Activated T-cell treated with anti-CD3 and anti-CD28 coated beads, Interleukin-2, amount 50 U/mL, for 1 hour (primary cell): Measurements from ENCODE around the gene MS4A15.

Experiments
- DNase-seq: peaks from one replicate; pipeline ENCODE4 v3.0.0-alpha.2; 2020

MS4A15 gene

DNA sequence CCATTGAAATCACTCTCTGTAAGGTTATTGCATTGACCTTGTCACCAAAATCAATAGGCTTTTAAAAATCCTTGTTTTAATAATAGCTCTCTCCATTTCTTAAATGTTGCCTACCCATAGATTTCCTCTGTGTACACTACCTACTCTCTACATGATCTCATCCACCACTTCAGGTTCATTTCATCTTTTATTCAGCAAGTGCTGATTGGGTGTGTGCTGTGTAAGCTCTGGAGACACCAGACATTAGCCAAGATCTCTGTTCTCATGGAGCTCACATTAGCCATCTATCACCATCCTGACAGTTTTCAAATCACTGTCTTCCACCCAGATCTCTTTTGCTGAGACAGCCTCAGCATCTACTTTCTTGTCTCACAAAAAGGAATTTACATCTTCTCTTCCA lies 24.1 kb downstream of the MS4A15 start:
- no peak for DNase-seq

DNA sequence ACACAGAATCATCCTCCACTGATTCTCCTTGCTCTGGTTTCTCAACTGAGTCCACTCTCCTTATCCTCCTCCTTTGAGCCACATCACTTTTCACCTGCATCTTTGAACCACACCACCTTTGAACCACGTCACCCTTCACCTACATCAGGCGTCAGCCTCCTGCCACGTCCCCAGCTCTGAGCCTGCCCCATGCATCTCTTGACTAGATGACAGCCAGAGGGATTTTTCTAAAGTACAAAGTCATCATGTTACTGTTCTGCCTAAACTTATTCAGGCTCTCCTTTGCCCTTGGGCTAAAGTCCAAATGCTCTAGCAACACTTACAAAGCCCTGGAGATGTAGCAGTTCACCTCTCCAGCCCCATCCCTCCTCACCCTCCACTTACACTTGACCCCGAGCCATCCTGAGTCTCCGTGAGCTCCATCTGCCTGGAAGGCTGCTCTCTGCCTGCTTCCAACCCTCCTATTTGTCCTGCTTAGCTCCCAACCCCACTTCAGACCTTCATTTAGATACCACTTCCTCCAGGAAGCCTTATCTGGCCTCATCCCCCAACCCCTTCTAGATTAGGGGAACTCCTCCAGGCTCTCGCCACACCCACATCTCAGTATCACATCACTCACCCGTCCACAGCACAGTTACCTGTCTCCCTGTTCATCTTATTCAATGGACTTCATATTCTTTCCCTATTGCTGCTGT lies 24.8 kb downstream of the MS4A15 start:
- no peak for DNase-seq

DNA sequence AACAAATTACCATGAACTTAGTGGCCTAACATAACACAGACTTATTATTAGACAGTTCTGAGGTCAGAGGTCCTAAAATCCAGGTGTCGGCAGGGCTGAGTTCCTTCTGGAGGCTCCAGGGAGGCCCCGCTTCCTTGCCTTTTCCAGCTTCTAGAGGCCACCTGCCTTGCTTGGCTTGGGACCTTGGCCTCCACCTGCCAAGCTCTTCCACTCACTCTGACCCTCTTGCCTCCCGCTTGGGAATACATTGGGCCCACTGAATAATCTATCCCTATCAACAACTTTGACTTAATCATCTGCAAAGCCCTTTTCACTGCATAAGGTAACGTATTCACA lies 25.3 kb downstream of the MS4A15 start:
- no peak for DNase-seq

DNA sequence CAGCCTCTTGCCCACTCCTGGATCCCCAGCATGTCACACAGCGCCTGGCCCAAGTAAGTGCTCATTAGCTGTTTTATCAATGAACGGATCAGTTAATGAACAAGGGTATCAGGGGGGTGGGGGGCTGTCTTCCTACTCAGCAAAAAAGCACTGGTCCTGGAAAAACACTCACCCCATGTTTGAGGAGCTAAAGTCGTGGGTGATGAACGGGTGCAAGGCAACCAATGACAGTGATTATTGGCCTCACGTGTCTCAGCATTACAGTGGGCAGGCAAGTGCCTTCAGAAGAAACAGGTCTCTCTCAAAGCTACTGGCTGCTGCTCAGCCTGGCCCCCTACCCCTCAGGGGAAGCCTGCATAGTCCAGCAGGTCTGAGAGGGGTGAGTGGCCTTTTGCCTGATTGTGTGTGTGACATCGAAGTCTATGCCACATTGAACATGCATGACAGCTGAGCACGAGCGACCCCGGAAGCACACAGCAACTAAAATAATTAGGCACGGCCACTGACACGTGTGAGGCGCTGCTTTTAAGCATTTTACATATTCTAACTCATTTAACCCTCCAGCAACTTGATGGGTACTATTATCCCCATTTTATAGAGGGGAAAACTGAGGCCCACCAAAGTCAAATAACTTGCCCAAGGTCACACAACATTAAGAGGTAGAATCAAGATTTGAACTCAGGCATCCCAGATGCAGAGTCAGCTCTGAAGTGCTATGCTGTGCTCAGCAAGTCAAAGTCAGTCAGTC lies 25.9 kb downstream of the MS4A15 start:
- no peak for DNase-seq

DNA sequence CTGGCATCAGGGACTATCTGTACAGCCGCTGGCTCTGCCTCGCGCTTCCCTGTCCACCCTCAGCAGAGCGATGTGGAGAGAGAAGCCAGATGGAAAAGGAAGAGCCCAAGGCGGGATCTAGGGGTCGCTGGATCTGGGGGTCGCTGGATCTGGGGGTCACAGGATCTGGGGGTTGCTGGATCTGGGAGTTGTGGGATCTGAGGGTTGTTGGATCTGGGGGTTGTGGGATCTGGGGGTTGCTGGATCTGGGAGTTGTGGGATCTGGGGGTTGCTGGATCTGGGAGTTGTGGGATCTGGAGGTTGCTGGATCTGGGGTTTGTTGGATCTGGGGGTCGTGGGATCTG lies 26.4 kb downstream of the MS4A15 start:
- DNase-seq, result no peak

DNA sequence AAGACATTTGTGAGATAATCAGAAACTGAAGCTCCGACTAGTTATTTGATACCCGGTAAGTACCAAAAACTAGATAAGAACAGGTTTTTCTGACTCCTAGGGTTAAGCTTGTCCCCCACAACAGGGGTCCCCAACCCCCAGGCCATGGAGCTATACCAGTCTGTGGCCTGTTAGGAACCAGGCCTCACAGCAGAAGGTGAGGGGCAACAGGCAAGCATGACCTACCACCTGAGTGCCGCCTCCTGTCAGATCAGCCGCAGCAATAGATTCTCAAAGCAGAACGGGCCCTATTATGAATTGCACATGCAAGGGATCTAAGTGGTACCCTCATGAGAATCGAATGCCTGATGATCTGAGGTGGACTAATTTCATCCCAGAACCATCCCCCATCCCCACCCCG lies 27.2 kb downstream of the MS4A15 start:
- DNase-seq, result no peak

DNA sequence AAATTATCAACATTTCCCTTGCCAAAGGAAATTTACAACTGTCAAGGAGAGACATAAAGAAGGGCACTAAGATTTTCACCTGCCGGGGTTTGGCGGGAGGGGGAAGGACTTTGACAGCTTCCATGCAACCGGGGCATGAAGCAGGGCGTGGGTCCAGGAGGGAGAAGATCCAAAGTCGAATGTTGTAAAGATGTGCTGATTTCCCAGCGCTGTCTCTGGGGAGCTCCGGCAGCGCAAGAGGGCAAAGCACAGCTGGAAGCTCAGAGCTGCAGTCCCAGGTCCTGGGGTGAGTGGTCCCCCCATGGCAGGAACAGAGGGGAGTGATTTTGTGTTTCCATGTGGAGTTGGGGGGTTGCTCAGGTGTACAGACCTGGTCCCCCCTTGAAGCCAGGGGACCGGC lies 28.5 kb downstream of the MS4A15 start, which contains the start of gene MS4A10:
Gene MS4A10 (plus strand): TSS at position 198 of the 400 bp plus-strand sequence. CDS start 5,003 bp downstream, outside the sequence.
- no peak for DNase-seq

DNA sequence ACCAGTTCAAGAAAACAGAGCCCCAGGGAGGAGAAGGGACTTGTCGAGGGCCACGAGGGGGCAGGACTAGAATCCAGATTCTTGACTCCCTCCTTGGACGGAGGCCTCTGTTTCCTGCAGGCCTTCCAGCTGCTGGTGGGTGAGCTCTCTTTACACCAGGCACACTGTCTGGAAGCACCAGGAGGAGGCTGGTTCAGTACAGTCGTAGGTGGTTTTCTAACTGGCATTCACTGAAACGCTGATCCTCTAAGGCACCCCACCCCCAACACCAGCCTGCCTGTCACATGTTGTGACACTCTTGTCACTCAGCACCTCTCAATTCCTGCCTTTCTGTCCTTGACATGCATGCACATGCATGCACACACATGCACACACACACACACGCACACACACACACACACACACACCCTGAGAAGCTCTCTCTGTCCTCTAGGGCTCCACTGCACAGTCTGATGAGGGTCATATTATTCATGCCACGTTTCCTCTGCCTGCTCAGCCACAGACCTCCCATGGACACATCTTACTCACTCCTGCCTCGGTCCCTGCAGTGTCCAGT lies 29.2 kb downstream of the MS4A15 start:
- no peak for DNase-seq

DNA sequence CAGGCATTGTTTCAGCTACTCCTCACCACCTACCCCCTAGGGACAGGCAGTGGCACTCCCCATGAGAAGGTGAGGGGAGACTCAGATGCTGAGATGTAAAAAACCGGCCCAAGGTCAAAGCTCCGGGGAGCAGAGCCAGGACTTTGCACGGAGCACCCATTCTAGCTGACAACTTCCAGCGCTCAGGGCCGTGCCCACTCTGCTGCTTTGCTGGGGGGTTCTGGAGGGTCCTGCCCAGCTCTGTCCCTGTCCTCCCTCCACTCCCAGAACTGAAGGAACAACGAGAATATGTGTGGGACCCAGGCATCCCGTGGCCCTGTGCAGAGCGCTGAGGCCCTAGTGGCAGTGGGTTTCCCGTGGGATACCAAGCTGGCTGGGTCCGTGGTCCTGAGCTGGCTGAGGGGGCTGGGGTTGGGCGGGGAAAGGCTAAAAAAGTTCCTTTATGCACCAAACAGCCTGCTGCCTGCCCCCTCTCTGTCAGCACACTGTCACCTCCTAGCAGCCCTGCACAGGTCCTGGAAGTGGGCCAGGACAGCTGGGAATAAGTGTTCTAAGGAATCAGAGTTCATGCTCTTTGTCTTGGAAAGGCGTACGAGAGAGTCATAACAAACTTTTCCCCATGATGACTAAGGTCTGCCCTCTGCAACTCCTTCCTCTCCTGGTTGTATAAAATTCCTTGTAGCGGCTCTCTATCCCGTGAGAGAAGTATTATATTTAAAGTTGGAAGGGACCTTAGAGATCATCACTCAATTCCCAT lies 30.3 kb downstream of the MS4A15 start:
- DNase-seq, result no peak

DNA sequence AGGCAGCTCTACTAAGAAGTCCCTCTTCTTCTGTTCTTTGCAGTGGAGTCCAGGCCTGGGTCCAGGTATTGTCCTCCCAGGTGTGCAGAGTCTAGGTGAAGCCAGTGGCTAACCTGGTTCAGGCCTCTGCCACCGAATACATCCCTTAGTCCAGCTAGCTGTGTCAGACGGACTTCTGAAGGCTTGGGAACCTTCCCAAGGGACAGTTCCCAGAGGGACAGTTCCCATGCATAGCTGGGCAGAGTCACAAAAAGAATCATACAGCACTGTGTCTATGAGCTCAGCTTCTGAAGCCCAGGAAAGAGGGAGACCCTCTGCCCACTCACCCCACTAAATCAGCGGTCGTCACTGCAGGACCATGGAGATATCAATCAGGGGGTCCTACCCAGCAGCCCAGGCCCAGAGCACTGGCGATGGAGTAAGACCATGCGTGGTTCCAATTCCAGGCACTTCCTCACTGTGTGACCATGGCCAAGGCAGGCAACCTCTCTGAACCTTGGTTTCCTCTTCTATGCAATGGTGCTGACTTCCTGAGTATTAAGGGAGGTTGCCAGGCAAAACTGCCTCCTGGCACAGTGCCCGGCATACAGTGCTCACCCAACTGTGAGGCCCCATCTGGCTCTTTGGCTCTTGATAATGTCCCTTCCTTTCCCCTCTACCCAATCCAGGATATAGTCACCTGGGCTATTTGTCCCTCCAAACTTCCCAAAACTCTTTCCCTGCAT lies 31.9 kb downstream of the MS4A15 start:
- DNase-seq, result no peak

DNA sequence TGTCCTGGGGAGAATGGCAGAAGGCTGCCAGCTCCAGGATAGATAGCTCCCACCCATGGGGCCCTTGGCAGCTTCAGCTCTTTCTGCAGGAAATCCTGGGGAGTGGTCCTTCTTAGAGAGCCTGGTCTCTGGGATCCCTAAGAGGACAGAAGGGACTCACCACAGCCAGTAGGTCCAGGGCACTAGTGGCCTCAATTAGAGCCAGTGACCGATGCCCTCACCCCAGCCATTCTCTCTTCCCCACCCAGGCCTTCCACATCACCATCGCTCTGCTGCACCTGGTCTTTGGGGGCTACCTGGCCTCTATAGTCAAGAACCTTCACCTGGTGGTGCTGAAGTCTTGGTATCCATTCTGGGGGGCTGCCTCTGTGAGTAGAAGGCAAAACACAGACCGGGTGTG lies 34.1 kb downstream of the MS4A15 start:
- DNase-seq, result no peak

DNA sequence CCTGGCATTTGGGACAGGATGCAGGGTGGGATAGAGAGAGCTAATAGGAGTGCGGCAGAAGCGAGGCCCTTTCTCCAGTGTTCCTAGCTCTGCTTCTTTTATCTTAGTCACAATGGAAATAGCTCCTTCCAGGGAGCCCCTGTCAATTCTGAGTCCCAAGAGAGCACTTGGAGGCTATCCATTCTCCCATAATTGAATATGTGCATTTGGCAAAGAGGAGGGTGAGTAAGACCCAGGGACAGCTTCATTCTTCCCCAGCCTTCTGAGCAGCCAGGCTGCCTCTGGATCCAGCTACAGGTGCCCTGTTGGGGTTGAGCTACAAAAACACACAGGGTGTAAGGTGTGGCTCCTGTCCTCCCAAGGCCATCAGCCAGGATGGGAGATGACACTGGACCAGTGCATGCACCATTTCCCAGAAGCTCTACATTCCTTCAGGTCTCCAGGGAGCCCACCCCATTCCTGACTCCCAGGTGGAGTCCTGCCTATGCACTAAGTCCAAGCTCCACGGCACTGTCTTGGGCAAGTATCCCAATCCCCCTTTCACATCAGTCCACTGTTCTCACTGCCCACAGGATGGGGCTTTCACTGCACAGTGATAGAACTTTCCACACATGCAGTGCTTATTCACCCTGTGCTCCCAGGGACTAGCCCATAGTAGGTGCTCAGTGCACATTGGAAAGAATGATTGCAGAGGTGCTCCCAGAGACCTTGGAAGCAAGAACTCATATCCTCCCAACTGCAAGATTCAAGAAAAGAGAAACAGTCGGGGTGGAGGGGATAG lies 34.7 kb downstream of the MS4A15 start:
- DNase-seq, result no peak

DNA sequence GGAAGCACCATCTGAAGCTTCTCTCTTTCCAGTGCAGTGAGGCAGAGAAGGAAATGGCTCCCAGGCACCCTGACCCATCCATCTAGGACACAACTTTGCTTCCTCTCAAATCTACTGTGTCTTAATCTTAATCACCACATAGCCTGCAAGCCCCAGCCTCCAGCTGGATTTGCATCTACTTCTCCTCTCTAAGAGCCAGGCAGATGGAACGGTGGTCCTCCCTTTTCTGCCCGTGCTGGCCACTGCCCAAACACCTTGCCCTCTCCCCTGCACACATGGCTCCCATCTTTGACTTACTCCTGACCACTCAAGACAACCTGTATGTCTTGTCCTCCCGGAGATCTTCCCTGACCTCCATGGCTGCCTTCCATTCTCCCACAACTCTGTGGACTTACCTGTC lies 35.9 kb downstream of the MS4A15 start:
- no peak for DNase-seq

DNA sequence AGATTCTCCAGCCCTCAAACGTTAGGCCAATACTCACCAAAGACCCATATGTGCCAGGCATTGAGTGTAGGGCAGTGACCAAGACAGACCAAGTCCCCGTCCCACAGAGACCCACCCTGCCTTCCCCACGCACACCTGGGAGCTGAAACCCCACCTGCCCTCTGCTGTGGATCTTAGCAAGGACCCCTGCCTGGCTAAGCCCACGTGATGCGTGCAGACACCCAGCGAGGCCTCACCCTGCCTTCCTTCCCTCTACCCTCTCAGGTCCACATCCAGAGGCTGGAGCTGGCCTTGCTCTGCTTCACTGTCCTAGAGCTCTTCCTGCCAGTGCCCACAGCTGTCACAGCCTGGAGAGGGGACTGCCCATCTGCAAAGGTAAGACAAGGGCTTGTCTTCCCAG lies 38.6 kb downstream of the MS4A15 start:
- DNase-seq, result no peak

DNA sequence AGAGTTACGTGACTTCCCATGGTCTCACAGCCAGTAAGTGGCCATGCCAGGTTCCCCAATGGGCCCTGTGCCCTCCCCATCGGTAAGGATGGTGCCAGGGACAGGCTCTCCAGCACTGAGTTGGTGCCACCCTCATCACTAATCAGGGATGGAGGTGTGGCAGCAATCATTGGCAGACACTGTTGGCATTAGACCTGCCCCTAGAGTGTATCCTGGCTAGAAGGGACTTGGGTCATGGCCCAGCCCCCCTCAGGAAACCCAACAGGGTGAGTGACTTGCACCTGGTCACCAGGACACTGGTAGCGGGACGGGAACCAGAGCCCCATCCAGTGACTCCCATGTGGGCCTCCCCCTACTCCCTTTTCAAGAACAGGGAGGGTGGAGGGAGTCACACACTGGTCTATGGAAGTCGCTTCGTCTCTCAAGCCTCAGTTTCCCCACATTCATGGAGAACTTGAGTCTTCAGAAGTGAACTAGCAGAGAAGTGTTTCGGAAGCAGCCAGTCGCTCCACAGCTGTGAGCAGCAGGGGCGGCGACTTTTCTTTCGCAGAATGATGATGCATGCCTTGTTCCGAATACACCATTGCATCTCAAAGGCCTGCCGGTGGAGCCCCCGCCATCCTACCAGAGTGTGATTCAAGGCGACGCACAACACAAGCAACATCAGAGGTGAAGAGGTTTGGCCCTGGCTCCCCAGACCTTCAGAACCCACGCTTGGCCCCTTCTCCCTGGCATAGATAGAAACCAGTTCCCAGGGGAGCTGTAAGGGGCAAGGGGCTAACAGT lies 41.4 kb downstream of the MS4A15 start:
- no peak for DNase-seq

DNA sequence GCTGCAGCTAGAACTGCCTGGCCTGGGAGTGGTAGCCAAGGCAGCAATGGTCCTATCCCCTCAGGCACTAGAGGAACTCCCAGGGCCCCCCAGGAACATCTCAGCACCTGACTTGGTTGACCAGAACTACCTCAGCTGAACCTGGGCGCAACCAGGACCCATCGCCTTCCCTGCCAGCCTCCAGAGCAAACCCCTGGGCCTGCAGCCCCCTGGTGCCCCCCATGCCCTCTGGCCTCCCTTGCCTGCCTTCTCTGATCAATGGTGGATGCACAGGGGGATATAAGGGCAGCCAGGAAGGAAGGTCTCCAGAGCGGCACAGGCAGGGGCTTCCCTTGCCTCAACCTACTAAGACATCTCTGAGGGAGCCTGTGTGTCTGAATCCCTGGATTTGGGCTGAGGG lies 42.0 kb downstream of the MS4A15 start:
- no peak for DNase-seq

DNA sequence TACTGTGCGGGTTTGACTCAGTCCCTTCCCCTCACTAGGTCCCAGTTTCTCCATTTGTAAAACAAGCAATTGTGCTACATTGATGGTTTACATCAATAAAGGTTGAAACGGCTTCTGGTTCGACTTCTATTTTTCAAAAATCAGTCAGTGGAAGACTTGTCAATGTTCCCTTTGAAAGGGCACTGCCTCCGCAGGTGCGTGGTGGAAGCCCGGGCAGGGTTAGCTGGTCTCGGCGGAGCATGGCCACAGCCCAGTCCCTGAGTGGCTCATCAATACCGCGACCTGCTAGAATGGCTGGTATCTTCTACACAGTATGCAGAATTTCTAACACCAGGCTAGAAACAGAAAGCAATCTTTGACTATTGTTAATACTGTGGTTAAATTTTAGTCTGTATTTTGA lies 44.5 kb downstream of the MS4A15 start:
- DNase-seq, result no peak

DNA sequence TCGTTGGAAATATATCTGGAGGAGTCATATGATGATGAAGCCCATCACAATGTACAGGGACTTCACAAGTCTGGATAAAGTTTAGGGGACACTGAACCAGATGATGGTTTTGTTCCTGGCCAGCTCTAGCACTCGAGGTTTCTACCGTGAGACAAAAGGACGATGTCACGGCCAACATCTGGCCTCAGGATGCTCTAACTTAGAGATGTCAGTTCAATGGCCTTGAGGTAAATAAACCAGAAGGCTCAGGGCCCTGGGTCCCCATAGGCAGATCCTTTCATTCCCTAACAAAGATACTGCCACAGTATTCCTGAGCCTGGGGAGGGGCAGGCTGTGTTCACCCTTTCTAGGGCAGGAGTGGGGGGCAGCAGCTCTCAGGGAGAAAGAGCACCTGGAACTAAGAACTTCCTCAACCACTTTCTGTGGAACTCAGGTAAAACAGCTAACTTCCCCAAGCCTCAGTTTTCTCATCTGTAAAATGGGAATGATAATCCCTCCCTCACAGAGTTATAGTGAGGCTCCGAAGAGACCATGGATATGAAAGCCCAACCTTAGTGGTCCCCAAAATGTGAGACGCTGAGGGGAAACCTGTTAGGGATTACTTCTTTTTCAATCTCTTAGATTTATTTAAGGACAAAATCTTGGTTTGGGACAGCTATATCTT lies 46.7 kb downstream of the MS4A15 start:
- DNase-seq, result no peak

DNA sequence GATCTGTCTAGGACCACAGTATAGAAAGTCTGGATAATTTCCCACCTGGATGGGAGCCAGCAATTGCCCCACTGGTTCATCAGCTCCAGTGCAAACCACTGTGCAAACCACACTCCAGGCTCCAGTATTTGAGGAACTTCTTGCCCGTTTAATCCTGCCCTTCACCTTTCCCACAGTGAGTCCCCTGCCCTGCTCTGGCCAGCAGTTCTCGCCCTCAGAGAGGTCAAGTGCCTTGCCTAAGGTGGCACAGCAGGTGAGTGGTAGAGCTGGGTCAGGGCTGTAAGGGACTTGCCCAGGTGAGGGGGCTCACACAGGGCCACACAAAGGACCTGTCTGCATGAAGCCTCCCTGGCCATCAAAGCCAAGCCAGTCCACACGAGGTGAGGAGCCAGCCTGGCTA lies 52.6 kb downstream of the MS4A15 start:
- DNase-seq, result no peak

DNA sequence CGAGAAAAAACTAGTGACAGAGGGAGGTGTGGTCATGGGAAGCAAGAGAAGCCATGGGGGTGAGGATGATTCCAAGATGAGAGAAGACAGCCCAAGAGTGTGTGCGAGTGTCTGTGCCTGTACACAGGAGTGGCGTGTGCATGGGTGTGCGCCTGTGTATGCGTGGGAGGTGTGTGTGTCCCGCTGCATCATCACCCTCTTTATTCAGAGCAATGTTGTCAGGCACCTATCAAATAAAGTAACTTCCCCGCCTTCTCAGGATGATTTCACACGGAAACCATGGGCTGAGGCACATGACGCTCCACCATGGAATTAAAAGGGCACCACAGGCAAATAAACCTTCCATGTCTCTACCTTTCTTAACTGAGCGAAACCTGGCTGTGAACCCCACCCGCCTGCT lies 53.0 kb downstream of the MS4A15 start:
- no peak for DNase-seq

DNA sequence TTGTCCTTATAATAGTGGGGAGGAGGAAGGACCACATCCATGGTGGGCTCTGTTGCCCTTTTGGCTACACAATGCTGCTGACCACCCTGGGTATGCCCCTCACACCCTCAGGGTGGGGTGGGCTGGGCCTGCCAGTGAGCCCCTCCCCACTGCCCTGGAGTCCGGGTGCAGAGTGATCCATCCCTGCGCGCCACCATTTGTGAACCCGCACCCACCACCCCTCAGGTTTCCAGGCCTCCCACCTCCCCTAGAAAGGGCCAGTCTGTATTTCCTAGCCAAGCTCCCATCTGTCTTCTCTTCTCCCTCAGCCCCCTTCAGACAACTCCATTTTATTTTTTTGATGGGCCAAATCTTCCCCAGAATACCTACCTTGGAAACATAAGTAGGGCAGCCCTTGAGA lies 53.5 kb downstream of the MS4A15 start:
- DNase-seq, result no peak
